T-helper 1 cell treated with Interleukin-12 subunit alpha and Interleukin-12 subunit beta and Interleukin-4 antibody, amounts not matched to agents 30 ng/mL and 1 ng/mL, for 36 hours (primary cell): Measurements from ENCODE around the gene TERT. TPM values are rescaled to one million over a fixed set of nuclear protein-coding genes. Genes with fewer than 3 reads are reported as not detected.
"Not testable (repeated sequence)": the region's sequence is repeated elsewhere in the genome, so short reads cannot be mapped to it uniquely, and the experiment has no call there.

Experiments
- intact Hi-C: fragments of 100-400 bp; cut with micrococcal nuclease; formaldehyde crosslinking; loops from one replicate; pipeline ENCODE4 v1.15.1; 2024
- total RNA-seq: library from RNA; stranded (reverse); gene quantifications from 2 replicates; pipeline ENCODE4 v1.2.3, GENCODE V29; 2022

The TERT gene
- total RNA-seq, 1 donor from 2014 or later: 3.3 TPM

GRCh38 chr5:1331861-1332405, 37.1 kb upstream of the TERT start:
- intact Hi-C loops: no loop called here

GRCh38 chr5:1330847-1331831, 36.3 kb upstream of the TERT start:
- intact Hi-C loops: no loop called here

- intact Hi-C loops: no loop called here
Measured at GRCh38 chr5:1330146-1330846, 35.4 kb upstream of the TERT start.

- intact Hi-C loops: no loop called here
Measured at GRCh38 chr5:1329111-1329579, 34.3 kb upstream of the TERT start.

- intact Hi-C loops: not testable (repeated sequence)
Measured at GRCh38 chr5:1328237-1329110, 33.6 kb upstream of the TERT start.

- intact Hi-C loops: not testable (repeated sequence)
Measured at GRCh38 chr5:1326901-1327756, 32.3 kb upstream of the TERT start.

GRCh38 chr5:1326532-1326875, 31.6 kb upstream of the TERT start:
- intact Hi-C loops: not testable (repeated sequence)

GRCh38 chr5:1325870-1326531, 31.1 kb upstream of the TERT start:
- intact Hi-C loops: no loop called here

GRCh38 chr5:1325191-1325741, 30.4 kb upstream of the TERT start:
- intact Hi-C loops: no loop called here

- intact Hi-C loops: no loop called here
Measured at GRCh38 chr5:1324719-1325190, 29.9 kb upstream of the TERT start.

GRCh38 chr5:1324301-1324700, 29.4 kb upstream of the TERT start:
- intact Hi-C loops: no loop called here

- intact Hi-C loops: no loop called here
Measured at GRCh38 chr5:1323803-1324173, 28.9 kb upstream of the TERT start.

- intact Hi-C loops: no loop called here
Measured at GRCh38 chr5:1322955-1323802, 28.3 kb upstream of the TERT start.

- intact Hi-C loops: no loop called here
Measured at GRCh38 chr5:1322036-1322900, 27.4 kb upstream of the TERT start.

- intact Hi-C loops: no loop called here
Measured at GRCh38 chr5:1321576-1321975, 26.7 kb upstream of the TERT start.

- intact Hi-C loops: no loop called here
Measured at GRCh38 chr5:1320436-1321344, 25.8 kb upstream of the TERT start.
